Measurements from ENCODE around the gene CFP.

GRCh38 chrX:47648376-47648775 is 18.6 kb upstream of the CFP start:
- no peak for TF ChIP-seq CTCF (IDR thresholded peaks at IDR 0.05; ENCODE audit: borderline replicate concordance, extremely low read depth, low read length, poor library complexity, severe bottlenecking)
- TF ChIP-seq EZH2 (IDR thresholded peaks at IDR 0.05; ENCODE audit: borderline replicate concordance, low read depth, low read length, severe bottlenecking): no peak
